Karpas-422 (cell line): ENCODE measurements around the gene FUOM. TPM values are rescaled to one million over a fixed set of nuclear protein-coding genes. Genes with fewer than 3 reads are reported as not detected.

Source experiments
- DNase-seq: peaks from one replicate; pipeline ENCODE4 v3.0.0-alpha.2; 2015
- H2AFZ ChIP-seq: fragments of 200-600 bp; sonication (generic); 2 replicates; pipeline ENCODE4 v1.6.1; 2014; ENCODE audit warnings: antibody characterized with exemption, low read length, mixed read lengths
- H3K27ac ChIP-seq: fragments of 200-600 bp; sonication (generic); 2 replicates; pipeline ENCODE4 v1.5.1; 2014; ENCODE audit warnings: mild to moderate bottlenecking, low read length, moderate library complexity
- H3K27me3 ChIP-seq: fragments of 200-600 bp; sonication (generic); 2 replicates; pipeline ENCODE4 v1.6.1; 2014; ENCODE audit warnings: low read length, mixed read lengths
- H3K36me3 ChIP-seq: fragments of 200-600 bp; sonication (generic); 2 replicates; pipeline ENCODE4 v1.6.1; 2014; ENCODE audit warnings: low read length, mixed read lengths; ENCODE audit not compliant: insufficient read depth
- H3K4me1 ChIP-seq: fragments of 200-600 bp; sonication (generic); 2 replicates; pipeline ENCODE4 v1.6.1; 2014; ENCODE audit warnings: mild to moderate bottlenecking, low read length, mixed read lengths
- H3K4me2 ChIP-seq: fragments of 200-600 bp; sonication (generic); 2 replicates; pipeline ENCODE4 v1.6.1; 2014; ENCODE audit warnings: low read length, low read depth, mild to moderate bottlenecking; ENCODE audit not compliant: poor library complexity, severe bottlenecking
- H3K4me3 ChIP-seq: fragments of 200-600 bp; sonication (generic); 2 replicates; pipeline ENCODE4 v1.5.1; 2014; ENCODE audit warnings: mild to moderate bottlenecking, antibody characterized with exemption, low read length, mixed read lengths
- H3K79me2 ChIP-seq: fragments of 200-600 bp; sonication (generic); 2 replicates; pipeline ENCODE4 v1.6.1; 2014; ENCODE audit warnings: mild to moderate bottlenecking, low read length, mixed read lengths
- H3K9ac ChIP-seq: fragments of 200-600 bp; sonication (generic); 2 replicates; pipeline ENCODE4 v1.6.0; 2014; ENCODE audit warnings: low read length
- H3K9me2 ChIP-seq: fragments of 200-600 bp; sonication (generic), shearing (Covaris generic); replicated peaks from 2 replicates; pipeline ENCODE4 v1.6.0; 2014; ENCODE audit warnings: mild to moderate bottlenecking, low read length, moderate library complexity; ENCODE audit not compliant: insufficient read depth
- H3K9me3 ChIP-seq: fragments of 300-700, 200-600 bp; sonication (generic); 2 replicates; pipeline ENCODE4 v1.6.1; 2014; ENCODE audit warnings: low read length, mixed read lengths
- H4K20me1 ChIP-seq: fragments of 200-600 bp; sonication (generic); 2 replicates; pipeline ENCODE4 v1.6.1; 2014; ENCODE audit warnings: mild to moderate bottlenecking, antibody characterized with exemption, low read length, low read depth; ENCODE audit not compliant: insufficient read depth
- total RNA-seq: library from RNA; depleted of rRNA; stranded (reverse); fragments of >200 nt; shearing (Covaris generic); gene quantifications from 2 replicates; pipeline ENCODE4 v1.2.3, GENCODE V29; 2014; ENCODE audit warnings: low replicate concordance

FUOM gene
- total RNA-seq, 1 experiment from 2014 or later = 0.97 TPM

GRCh38 chr10:133328358-133329343 is 29.2 kb downstream of the FUOM start:
- Histone ChIP-seq H3K27me3 (no peaks in the 10 kb centered on the region), H3K4me1 (peaks cover 26% of the 10 kb centered on the region), H3K4me2 (no peak overlapping the region), H3K9ac (no peak overlapping the region), H3K36me3 (no peaks in the 10 kb centered on the region), H3K79me2 (no peaks in the 10 kb centered on the region), H4K20me1 (no peaks in the 10 kb centered on the region; the same call in 1 of the 2 replicates), H2AFZ (no peak overlapping the region), H3K4me3 (no peak overlapping the region), H3K27ac (no peak overlapping the region), H3K9me3 (no peaks in the 10 kb centered on the region), H3K9me2 (no peaks in the 10 kb centered on the region)
- no peak for DNase-seq

- Histone ChIP-seq H3K4me3 (no peak overlapping the region), H3K4me2 (no peak overlapping the region), H2AFZ (no peak overlapping the region)
These were observed 30.0 kb downstream of the FUOM start for GRCh38 chr10:133327651-133328357.

GRCh38 chr10:133326745-133327650 is 30.8 kb downstream of the FUOM start:
- Histone ChIP-seq H3K9me2 (no peaks in the 10 kb centered on the region), H2AFZ (no peak overlapping the region), H3K27me3 (no peaks in the 10 kb centered on the region), H3K4me1 (peaks cover 26% of the 10 kb centered on the region), H3K4me2 (no peak overlapping the region), H3K9ac (no peak overlapping the region), H3K27ac (no peak overlapping the region), H3K79me2 (no peaks in the 10 kb centered on the region), H3K9me3 (no peaks in the 10 kb centered on the region), H3K36me3 (no peaks in the 10 kb centered on the region), H3K4me3 (no peak overlapping the region), H4K20me1 (no peaks in the 10 kb centered on the region; the same call in 1 of the 2 replicates)
- no peak for DNase-seq

More at GRCh38 chr10:133327651-133328357, 30.0 kb downstream of the FUOM start:
- no peaks in the 10 kb centered on the region for H3K27me3 ChIP-seq
- H3K9ac ChIP-seq = no peak overlapping the region
- H4K20me1 ChIP-seq = no peaks in the 10 kb centered on the region; the same call in 1 of the 2 replicates
- H3K4me1 ChIP-seq = peaks cover 26% of the 10 kb centered on the region
- no peaks in the 10 kb centered on the region for H3K9me2 ChIP-seq
- H3K79me2 ChIP-seq = no peaks in the 10 kb centered on the region
- H3K9me3 ChIP-seq = no peaks in the 10 kb centered on the region
- no peaks in the 10 kb centered on the region for H3K36me3 ChIP-seq
- H3K27ac ChIP-seq = no peak overlapping the region
- DNase-seq = no peak

- Histone ChIP-seq H3K36me3 (no peaks in the 10 kb centered on the region), H3K27ac (no peak overlapping the region), H3K4me3 (no peak overlapping the region), H4K20me1 (no peaks in the 10 kb centered on the region; the same call in 1 of the 2 replicates), H3K9ac (no peak overlapping the region), H2AFZ (no peak overlapping the region), H3K4me2 (no peak overlapping the region), H3K9me3 (no peaks in the 10 kb centered on the region), H3K4me1 (peaks cover 26% of the 10 kb centered on the region), H3K27me3 (no peaks in the 10 kb centered on the region), H3K9me2 (no peaks in the 10 kb centered on the region), H3K79me2 (no peaks in the 10 kb centered on the region)
- no peak for DNase-seq
These were observed 31.6 kb downstream of the FUOM start for GRCh38 chr10:133326223-133326551.

- Histone ChIP-seq H3K9me2 (no peaks in the 10 kb centered on the region), H3K79me2 (no peaks in the 10 kb centered on the region), H3K4me3 (no peak overlapping the region; the same call in 1 of the 2 replicates), H3K36me3 (no peaks in the 10 kb centered on the region), H2AFZ (no peak overlapping the region), H3K27ac (no peak overlapping the region), H4K20me1 (no peaks in the 10 kb centered on the region; the same call in 1 of the 2 replicates), H3K9me3 (no peaks in the 10 kb centered on the region), H3K4me2 (peak overlapping the region; percentile 56), H3K9ac (0 out of 2 replicates have a peak overlapping the region, but pooled peaks have one; percentile 52), H3K27me3 (no peaks in the 10 kb centered on the region), H3K4me1 (peaks cover 26% of the 10 kb centered on the region)
- no peak for DNase-seq
These were observed 32.2 kb downstream of the FUOM start for GRCh38 chr10:133325440-133326222.

GRCh38 chr10:133324857-133325260 is 33.0 kb downstream of the FUOM start:
- no peaks in the 10 kb centered on the region; the same call in 1 of the 2 replicates for H4K20me1 ChIP-seq
- peak overlapping the region; percentile 29; the same call in 1 of the 2 replicates for H3K4me3 ChIP-seq
- no peaks in the 10 kb centered on the region for H3K79me2 ChIP-seq
- H3K4me2 ChIP-seq = peak overlapping the region; percentile 56
- H3K9me3 ChIP-seq = no peaks in the 10 kb centered on the region
- no peaks in the 10 kb centered on the region for H3K27me3 ChIP-seq
- H2AFZ ChIP-seq = 0 out of 2 replicates have a peak overlapping the region, but pooled peaks have one; percentile 21
- no peak for DNase-seq
- H3K9ac ChIP-seq = peak overlapping the region; percentile 52
- no peaks in the 10 kb centered on the region for H3K36me3 ChIP-seq
- H3K9me2 ChIP-seq = no peaks in the 10 kb centered on the region
- H3K27ac ChIP-seq = no peak overlapping the region
- peaks cover 24% of the 10 kb centered on the region for H3K4me1 ChIP-seq

GRCh38 chr10:133324198-133324792 is 33.5 kb downstream of the FUOM start:
- Histone ChIP-seq H3K4me3 (no peak overlapping the region), H3K9me2 (no peaks in the 10 kb centered on the region), H3K9ac (no peak overlapping the region), H4K20me1 (no peaks in the 10 kb centered on the region; the same call in 1 of the 2 replicates), H3K4me1 (peaks cover 19% of the 10 kb centered on the region), H3K27me3 (no peaks in the 10 kb centered on the region), H2AFZ (no peak overlapping the region), H3K36me3 (no peaks in the 10 kb centered on the region), H3K79me2 (no peaks in the 10 kb centered on the region), H3K9me3 (no peaks in the 10 kb centered on the region), H3K27ac (no peak overlapping the region), H3K4me2 (peak overlapping the region; percentile 56)
- DNase-seq = peak; percentile 84
